CD4-positive, alpha-beta T cell treated with Interferon alpha-2 for 1 hour (primary cell): Measurements from ENCODE around the gene SEPTIN14.
"Not testable (repeated sequence)": the region's sequence is repeated elsewhere in the genome, so short reads cannot be mapped to it uniquely, and the experiment has no call there.

ENCODE experiments used
- DNase-seq, 2 donors: peaks; one replicate each; pipeline ENCODE4 v3.0.0-alpha.2; 2020 to 2022

Gene SEPTIN14

DNA sequence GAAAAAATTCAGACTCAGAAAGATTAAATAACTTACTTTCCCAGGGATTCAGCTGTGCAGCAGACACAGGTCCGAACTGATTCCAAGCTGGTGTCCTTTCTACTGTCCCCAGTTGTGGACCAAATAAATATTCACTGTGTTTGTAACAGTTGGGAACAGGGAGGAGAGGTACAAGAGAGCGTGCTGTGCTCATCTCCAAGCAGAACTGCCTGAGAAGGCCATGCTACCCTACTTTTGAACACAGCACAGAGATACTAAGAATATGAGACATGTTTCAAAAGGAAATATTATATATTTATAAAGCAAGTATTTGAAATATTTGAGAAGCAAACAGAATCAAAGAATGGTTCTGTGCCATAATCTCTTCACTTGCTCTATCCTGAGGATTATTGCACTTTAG, at the start of gene SEPTIN14:
Gene SEPTIN14, minus strand, starts transcription at position 101 of the 400 bp plus-strand sequence. CDS start 756 bp downstream, outside the sequence.
- DNase-seq: not testable (repeated sequence)

DNA sequence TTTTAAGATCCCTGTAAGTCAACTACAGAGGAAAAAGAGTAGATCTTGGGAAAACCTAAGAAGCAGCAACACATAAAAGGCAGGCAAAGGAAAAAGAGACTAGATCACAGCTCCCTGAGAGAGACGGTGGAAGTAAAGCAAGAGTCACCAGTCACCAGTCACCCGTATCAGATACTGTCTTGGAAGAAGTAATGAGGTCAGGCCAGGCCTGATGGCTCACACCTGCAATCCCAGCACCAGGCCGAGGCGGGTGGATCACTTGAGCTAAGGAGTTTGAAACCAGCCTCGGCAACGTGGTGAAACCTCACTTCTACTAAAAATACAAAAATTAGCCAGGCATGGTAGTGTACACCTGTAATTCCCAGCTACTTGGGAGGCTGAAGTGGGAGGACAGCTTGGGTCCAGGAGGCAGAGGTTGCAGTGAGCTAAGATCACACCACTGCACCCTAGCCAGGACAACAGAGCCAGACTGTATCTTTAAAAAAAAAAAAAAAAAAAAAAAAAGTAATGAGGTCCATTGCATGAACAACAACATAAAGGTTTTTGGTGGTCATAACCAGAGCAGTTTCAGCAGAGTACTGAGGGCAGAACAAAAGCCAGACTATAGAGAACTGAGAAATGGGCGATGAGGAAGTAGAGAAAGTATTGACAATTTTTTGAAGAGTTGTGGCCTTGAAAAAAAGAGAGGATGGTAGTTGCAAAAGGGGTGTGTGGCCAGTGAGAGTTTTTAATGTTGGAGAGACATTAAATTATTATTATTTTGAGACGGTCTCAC, 41.6 kb upstream of the SEPTIN14 start:
- DNase-seq: no peak

DNA sequence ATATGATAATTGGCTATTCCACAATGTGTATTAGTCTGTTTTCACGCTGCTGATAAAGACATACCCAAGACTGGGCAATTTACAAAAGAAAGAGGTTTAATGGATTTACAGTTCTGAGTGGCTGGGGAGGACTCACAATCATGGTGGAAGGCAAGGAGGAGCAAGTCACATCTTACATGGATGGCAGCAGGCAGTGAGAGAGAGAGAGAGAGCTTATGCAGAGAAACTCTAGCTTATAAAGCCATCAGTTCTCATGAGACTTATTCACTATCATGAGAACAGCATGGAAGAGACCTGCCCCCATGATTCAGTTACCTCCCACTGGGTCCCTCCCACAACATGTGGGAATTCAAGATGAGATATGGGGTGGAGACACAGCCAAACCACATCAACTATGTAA, 38.5 kb upstream of the SEPTIN14 start:
- DNase-seq: not testable (repeated sequence)

DNA sequence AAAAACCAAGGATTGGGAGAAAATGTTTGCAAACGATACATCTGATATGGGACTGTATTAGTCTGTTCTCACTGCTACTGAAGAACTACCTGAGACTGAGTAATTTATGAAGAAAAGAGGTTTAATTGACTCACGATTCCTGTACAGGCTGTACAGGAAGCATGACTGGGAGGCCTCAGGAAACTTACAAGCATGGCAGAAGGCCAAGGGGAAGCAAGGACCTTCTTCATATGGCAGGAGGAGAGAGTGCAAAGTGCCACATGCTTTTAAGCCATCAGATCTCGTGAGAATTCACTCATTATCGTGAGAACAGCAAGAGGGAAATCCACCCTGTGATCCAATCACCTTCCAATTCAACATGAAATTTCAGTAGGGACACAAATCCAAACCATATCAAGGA, 35.7 kb upstream of the SEPTIN14 start:
- no peak for DNase-seq

DNA sequence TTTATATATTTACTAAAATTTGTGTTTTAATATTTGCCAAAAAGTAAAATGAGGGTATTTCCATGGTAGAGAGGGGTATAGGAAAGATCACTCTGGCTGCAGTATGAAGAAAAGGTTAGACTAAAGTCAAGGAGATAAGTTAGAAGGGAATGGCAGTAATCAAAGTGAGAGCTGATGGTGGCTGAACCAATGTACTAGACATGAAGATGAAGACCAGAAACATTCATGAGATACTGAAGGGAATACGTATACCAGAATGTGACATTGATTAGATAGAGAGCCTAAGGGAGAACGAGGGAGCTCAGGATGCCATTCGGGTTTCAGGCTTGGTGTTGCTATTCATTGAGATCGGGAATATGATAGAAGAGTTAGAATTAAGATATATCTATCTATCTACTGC, 32.5 kb upstream of the SEPTIN14 start:
- no peak for DNase-seq

DNA sequence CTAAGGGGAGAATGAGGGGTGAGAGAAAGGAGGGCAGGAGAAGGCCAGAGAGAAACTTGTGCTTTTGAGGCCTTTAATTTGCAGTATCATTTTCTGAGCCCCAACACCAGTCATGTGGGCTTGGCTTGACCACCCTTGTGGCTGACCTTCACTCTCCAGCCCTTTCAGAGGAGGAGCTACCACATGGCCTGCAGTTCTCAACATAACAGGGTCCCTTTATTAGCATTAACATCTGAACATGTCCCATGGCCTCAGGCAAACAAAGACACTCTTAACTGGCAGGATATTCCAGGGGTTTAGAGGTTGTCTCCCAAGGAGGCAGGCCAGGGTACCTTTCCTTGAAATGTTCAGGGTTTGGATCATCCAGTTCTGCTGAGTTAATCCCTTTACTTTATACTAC, 31.4 kb upstream of the SEPTIN14 start:
- DNase-seq: no peak

DNA sequence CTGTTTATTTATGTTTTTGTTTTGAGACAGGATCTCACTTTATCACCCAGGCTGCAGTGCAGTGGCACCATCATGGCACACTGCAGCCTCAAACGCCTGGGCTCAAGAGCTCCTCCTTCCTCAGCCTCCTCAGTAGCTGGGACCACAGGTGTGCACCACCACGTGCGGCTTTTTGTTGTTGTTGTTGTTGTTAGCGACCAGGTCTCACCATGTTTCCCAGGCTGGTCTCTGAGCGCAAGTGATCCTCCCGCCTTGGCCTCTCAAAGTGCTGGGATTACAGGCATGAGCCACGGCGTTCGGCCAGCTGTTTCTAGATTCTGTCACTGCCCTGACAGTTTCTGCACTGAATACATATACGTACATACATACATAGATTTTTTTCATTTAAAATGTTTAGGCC, 25.8 kb upstream of the SEPTIN14 start:
- not testable (repeated sequence) for DNase-seq

DNA sequence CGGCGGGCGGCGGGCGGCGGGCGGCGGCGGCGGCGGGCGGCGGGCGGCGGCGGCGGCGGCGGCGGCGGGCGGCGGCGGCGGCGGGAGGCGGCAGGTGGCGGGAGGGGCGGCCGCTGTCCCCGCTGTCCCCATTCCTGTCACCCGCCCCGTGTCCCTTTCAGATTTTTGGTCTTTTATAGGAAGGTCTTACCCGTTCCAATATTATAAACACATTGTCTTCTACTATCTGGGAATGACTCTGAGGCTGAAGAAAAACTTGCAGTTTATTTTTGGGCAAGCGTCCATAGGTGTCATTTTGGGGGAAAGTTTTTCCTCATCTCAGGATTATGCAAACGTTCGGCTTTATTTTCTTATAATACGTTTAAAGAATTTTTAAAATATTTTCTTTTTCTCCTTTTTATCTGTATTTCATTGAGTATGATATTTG, 25.3 kb upstream of the SEPTIN14 start:
- peak in 1 of 2 donors; percentile 28 for DNase-seq

DNA sequence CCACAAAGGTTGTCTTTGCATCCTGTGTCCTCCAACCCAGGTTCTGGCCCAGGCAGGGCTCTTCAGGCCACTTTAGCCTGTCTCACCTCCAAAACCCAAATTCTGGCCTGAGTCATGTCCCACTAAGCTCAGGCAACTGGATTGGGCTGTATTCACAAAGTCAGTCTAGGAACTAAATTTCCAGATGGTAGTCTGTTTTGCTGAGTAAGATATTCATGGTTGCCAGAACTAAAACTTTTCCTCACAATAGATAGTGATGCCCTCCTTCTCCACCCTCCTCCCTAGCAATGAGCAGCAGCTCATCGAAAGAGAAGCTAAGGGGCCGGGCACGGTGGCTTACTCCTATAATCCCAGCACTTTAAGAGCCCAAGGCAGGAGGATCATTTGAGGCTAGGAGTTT, 21.8 kb upstream of the SEPTIN14 start:
- DNase-seq: no peak

DNA sequence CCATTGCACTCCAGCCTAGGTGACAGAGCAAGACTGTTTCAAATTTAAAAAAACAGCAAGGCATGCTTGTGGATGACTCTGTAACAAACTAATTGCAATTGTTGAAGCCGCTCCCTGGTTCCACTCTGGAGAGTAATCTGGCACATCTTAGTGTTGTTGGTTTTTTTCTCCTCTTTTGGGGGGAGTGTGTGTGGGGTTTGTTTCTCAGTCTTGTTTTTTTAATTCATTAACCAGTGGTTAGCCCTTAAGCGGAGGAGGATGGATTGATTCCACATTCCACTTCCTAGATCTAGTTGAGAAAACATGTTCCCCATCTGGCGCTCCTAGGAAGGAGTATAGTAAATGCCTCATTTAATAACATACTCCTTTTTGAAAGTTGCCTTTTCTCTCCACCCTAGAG, 16.1 kb upstream of the SEPTIN14 start:
- no peak for DNase-seq

DNA sequence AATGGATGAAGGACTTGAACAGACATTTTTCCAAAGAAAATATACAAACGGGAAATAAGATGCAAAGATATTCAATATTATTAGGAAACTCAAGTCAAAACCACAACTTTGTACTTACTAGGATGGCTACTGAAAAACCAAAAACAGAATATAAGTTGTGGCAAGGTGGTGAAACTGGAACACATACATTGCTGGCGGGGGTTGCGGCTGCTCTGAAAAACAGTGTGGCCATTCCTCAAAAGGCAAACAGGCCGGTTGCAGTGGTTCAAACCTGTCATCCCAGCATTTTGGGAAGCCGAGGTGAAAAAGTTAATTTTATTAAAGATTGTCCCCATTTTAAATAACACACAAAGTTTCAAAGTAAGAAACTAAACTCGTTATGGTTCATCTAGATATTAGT, 14.8 kb upstream of the SEPTIN14 start:
- no peak for DNase-seq

DNA sequence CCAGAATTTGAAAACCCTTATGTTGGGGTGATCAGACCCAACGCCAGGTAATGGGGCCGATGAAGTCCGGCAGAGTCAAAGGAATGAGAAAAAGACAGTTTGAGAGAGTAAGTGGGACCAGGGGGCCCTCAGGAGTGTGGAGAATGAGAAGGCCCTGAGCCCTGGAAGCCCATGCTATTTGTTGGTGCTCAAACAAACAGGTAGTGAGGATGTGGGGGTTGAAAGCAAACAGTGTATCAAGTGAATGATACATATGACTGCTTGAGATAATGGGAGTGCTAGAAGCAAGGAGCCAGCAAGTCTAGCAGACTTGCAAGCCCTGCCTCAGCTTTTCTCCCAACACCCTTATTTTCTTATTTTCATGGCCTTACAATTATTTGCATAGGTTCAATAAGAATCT, 11.2 kb upstream of the SEPTIN14 start:
- DNase-seq: no peak

DNA sequence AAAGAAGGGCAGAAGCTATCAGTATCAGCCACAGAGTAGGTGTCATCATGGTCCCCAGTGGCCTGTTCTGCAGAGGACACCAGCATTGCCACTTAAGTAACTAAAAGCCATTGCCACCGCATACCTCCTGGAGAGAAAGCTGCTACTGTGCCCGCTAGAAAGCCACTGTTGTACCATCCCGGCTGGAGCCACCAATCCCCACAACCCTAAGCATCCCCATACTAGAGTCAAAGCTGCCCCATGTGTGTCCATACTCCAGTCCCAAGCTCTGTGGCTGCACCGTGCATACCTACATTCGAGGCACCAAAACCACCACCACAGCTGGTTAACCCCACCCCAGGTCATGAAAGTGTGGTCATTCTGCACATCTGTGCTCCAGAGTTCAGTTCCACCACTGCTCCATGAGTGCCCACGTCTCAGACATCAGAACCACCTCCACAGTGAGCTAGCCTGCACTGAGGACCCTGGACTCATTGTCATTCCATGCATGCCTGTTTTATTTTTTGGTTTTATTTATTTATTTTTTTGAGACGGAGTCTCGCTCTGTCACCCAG, 9.5 kb upstream of the SEPTIN14 start:
- no peak for DNase-seq

DNA sequence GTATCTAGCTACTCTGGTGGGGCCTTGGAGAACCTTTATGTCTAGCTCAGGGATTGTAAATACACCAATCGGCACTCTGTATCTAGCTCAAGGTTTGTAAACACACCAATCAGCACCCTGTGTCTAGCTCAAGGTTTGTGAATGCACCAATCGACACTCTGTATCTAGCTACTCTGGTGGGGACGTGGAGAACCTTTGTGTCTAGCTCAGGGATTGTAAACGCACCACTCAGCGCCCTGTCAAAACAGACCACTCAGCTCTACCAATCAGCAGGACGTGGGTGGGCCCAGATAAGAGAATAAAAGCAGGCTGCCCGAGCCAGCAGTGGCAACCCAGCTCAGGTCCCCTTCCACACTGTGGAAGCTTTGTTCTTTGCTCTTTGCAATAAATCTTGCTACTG, 6.4 kb upstream of the SEPTIN14 start:
- DNase-seq: not testable (repeated sequence)

DNA sequence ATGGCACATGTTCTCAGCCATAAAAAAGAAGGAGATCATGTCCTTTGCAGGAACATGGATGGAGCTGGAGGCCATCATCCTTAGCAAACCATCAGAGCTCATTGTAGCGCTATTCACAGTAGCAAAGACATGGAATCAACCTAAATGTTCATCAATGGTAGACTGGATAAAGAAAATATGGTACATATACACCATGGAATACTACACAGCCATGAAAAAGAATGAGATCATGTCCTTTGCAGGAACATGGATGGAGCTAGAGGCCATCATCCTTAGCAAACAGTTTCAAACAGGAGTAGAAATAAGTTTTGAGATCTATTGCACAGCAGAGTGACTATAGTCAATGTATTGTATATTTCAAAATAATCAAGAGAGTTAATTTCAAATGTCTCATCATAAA, 17.4 kb downstream of the SEPTIN14 start:
- DNase-seq: not testable (repeated sequence)

DNA sequence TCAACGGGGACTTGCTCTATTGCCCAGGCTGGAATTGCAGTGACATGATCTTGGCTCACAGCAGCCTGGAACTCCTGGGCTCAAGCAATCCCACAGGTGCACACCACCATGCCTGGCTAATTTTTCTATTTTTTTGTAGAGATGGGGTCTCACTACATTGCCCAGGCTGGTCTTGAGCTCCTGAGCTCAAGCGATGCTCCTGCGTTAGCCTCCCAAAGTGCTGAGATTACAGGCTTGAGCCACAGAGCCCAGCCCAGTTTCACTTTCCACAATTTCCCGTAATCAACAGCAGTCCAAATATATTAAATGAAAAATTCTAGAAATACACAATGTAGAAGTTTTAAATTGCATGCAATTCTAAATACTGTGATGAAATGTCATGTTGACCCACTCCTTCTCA, 24.0 kb downstream of the SEPTIN14 start:
- DNase-seq: no peak

DNA sequence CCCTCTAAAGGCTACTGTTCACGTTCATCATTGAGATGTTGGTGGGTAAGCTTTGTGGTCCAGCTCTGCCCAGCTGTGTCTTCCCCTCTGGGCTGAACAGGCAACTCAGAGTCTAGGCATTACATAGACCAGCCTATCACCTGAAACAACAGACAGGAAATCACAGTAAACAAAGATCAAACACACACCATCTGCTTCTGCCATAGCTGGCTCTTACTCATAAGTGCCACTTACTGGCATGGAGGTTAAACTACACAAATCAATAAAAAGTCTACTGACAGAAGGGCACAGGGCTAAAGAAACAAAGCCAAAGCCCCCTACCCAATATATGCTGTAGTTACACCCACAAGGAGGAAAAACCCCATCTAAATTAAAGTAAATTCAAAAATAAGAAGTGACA, 35.0 kb downstream of the SEPTIN14 start:
- DNase-seq: no peak

DNA sequence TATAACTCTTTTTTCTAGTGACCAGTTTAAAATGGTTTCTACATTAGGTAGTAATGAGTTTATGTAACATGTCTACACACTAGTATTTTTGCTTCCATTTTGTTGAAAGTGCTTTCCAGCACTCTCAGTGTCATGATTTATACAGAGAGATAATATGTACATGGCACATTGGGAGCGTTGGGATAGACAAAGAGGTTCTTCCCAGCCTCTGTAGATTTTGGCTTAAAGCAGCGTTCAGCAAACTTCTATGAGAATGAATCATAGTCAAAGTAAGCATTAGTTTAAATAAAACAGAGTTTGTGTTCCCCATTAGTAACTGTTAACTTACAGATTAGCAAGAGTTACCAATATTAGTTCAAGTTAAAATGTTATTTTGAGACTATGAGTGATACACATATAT, 43.9 kb downstream of the SEPTIN14 start:
- no peak for DNase-seq

DNA sequence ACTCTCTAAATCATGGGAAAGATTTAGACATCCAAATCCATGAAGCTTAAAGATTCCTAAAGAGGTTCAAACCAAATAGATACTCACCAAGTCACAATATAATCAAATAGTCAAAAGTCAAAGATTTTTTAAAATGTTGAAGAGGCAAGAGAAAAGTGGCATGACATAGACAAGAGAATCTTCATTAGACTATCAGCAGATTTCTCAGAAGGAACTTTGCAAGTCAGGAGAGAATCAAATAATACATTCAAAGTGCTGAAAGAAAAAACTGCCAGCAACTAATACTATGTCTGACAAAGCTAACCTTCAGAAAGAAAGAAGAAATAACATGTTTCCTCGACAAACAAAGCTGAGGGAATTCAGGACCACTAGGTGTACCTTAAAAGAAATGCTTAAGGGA, 65.3 kb downstream of the SEPTIN14 start:
- not testable (repeated sequence) for DNase-seq

DNA sequence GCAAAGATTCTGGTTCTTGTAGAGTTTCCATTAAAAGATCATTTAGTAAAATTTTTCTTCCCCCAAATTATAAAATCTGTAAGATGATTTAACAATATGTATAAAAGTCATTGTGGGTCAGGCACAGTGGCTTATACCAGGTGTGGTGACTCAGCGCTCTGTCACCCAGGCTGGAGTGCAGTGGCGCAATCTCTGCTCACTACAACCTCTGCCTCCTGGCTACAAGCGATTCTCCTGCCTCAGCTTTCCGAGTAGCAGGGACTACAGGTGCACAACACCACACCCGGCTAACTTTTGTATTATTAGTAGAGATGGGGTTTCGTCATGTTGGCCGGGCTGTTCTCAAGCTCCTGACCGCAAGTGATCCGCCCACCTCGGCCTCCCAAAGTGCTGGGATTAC, 68.0 kb downstream of the SEPTIN14 start:
- DNase-seq: no peak

DNA sequence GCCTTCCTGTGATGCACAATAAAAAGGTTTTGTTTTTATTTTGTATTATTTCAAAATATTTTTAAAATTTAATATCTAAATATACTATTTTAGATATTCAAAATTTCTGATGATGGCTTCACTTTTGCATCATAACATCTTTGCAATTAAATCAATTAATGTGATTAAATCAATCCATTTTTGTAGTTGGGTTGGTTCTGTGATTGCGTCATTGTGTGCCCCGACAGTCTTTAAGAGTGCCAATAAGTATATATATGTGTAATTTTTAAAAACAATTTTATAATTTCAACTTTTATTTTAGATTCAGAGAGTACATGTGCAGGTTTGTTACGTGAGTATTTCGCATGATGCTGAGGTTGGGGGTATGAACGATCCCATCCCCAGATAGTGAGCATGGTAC, 70.5 kb downstream of the SEPTIN14 start:
- DNase-seq: no peak

DNA sequence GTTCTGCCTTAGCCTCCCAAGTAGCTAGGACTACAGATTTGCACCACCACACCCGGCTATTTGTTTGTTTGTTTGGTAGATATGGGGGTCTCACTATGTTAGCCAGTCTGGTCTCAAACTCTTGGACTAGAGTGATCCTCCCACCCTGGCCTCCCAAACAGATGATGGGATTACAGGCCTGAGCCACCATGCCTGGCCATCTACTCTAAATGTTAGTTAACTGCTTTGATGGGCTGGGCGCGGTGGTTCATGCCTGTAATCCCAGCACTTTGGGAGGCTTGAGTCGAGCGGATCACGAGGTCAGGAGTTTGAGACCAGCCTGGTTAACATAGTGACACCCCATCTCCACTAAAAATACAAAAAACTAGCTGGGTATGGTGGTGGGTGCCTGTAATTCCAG, 74.8 kb downstream of the SEPTIN14 start:
- DNase-seq: no peak

DNA sequence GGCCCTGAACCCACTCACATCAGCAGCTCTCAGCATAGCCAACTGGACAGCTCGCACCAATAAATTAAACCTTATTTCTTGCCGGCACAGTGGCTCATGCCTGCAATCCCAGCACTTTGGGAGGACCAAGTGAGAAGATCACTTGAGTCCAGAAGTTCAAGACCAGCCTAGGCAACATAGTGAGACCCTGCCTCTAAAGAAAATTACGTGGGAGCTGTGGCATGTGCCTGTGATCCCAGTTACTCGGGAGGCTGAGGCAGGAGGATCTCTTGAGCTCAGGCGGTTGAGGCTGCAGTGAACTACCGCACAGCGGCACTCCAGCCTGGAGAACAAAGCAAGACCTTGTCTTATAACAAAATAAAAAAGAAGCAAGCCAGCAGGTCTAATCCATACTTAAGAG, 75.7 kb downstream of the SEPTIN14 start:
- DNase-seq: no peak

DNA sequence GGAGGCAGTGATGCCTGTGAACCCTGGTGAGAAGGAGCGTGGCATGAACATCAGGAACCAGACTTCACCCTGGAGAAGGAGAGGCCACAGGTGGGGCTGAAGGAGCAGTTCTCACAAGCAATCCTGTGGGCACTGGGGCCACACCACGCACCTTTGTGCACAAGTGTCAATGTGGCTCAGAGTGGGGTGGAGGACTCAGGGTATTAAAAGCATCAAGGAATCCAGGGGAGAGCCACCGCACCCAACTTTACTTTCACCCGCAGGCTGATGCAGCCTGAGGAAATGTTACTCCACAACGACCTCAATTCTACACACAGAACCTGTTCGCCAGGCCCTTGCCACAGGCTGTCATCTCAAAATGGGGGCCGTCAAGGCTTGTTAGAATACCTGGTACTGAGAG, 77.1 kb downstream of the SEPTIN14 start:
- DNase-seq: not testable (repeated sequence)

DNA sequence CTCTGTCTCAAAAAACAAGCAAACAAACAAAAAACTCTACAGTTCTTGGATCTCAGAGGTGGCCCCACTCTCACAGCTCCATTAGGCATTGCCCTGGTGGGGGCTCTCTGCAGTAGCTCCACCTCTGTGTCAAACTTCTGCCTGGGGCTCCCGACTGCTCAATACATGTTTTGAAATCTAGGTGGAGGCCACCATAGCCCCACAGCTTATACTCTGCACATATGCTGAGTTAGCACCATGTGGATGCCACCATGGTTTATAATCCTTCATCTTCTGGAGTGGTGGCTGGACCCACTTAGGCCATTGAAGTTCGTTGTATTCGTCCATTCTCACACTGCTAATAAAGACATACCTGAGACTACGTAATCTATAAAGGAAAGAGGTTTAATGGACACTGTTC, 78.4 kb downstream of the SEPTIN14 start:
- no peak for DNase-seq
